ENCODE measurements around the gene ZNF154. TPM values are rescaled to one million over a fixed set of nuclear protein-coding genes. Genes with fewer than 3 reads are reported as not detected.

Gene ZNF154
- total RNA-seq, 1 experiment from 2014 or later, result 18.7 TPM

- Histone ChIP-seq H2BK15ac (ENCODE audit: low read depth, low read length) (no peak overlapping the region), H2BK120ac (ENCODE audit: low read depth, low read length, poor library complexity, severe bottlenecking) (no peak overlapping the region), H3K23ac (ENCODE audit: insufficient read length, low read depth, low read length) (no peak overlapping the region), H2AK5ac (ENCODE audit: insufficient read length, low read length) (no peak overlapping the region), H3K79me1 (ENCODE audit: insufficient read depth, low read depth, low read length, poor library complexity, severe bottlenecking) (no peaks in the 10 kb centered on the region), H3K27me3 (ENCODE audit: insufficient read depth, low read length) (no peaks in the 10 kb centered on the region), H3K9me3 (ENCODE audit: control insufficient read depth, low read depth, low read length) (no peaks in the 10 kb centered on the region), H3K4me2 (ENCODE audit: insufficient read depth, insufficient read length, low read length) (no peak overlapping the region), H3K27ac (ENCODE audit: insufficient read length, low read depth, low read length) (no peak overlapping the region), H2BK12ac (ENCODE audit: insufficient read length, low read depth, low read length) (no peak overlapping the region), H3K23me2 (ENCODE audit: insufficient read length, low read depth, low read length, poor library complexity, severe bottlenecking) (no peaks in the 10 kb centered on the region), H3K14ac (ENCODE audit: insufficient read depth, low read length) (no peak overlapping the region), H4K20me1 (ENCODE audit: control insufficient read depth, insufficient read depth, insufficient read length) (no peaks in the 10 kb centered on the region), H2BK5ac (ENCODE audit: insufficient read length, low read length) (no peak overlapping the region), H2BK20ac (ENCODE audit: low read depth, low read length, poor library complexity, severe bottlenecking) (no peak overlapping the region), H4K91ac (ENCODE audit: insufficient read length, low read depth, low read length) (no peak overlapping the region), H3K4ac (ENCODE audit: low read depth, low read length) (no peak overlapping the region), H3K56ac (ENCODE audit: insufficient read length, low read depth, low read length) (no peak overlapping the region), H3K79me2 (ENCODE audit: insufficient read depth, low read length) (no peaks in the 10 kb centered on the region), H3T11ph (ENCODE audit: low read length) (no peak overlapping the region), H4K8ac (replicated peaks; ENCODE audit: insufficient read length, low read depth, low read length) (no peak overlapping the region), H3K4me1 (ENCODE audit: insufficient read depth, low read length) (peaks cover 2% of the 10 kb centered on the region; the same call in 1 of the 2 replicates), H3K18ac (ENCODE audit: insufficient read length, low read depth, low read length) (no peak overlapping the region), H2AFZ (ENCODE audit: low read length) (no peak overlapping the region), H4K5ac (ENCODE audit: insufficient read length, low read depth, low read length) (no peak overlapping the region), H3K9ac (ENCODE audit: extremely low read depth, insufficient read length, low read length) (no peak overlapping the region)
- no peak for DNase-seq
- WGBS (ENCODE audit: extremely low coverage, insufficient read length, low lambda C conversion rate), result no CpG with 5 or more reads among the region's 4 CpGs
- peaks cover 58% of the 10 kb centered on the region for H3K27me3 Mint-ChIP-seq (ENCODE audit: low read depth)
- H3K4me3 Mint-ChIP-seq, result no peak overlapping the region
- H3K27ac Mint-ChIP-seq, result no peak overlapping the region
- no peak for TF ChIP-seq CTCF (conservative IDR thresholded peaks at IDR 0.05)
- peaks cover 2% of the 10 kb centered on the region in 2 experiments for H3K4me1 Mint-ChIP-seq
- H3K9me3 Mint-ChIP-seq, result no peaks in the 10 kb centered on the region
- no peaks in the 10 kb centered on the region for H3K36me3 Mint-ChIP-seq (ENCODE audit: insufficient read depth in 1 of 3, low read depth in 3 of 3)
Observed at GRCh38 chr19:57672466-57672865, 36.5 kb downstream of the ZNF154 start.
